NCI-H524 treated with DMSO at 0.1 percent for 48 hours (cell line): Measurements from ENCODE around the gene ALOXE3.
A peak's percentile ranks its signal among the peaks of the same experiment; 100 is the strongest.

Experiments used
- DNase-seq: peaks from one replicate; lab custom pipeline; 2025; lab: John Stamatoyannopoulos, UW

Gene ALOXE3

DNA sequence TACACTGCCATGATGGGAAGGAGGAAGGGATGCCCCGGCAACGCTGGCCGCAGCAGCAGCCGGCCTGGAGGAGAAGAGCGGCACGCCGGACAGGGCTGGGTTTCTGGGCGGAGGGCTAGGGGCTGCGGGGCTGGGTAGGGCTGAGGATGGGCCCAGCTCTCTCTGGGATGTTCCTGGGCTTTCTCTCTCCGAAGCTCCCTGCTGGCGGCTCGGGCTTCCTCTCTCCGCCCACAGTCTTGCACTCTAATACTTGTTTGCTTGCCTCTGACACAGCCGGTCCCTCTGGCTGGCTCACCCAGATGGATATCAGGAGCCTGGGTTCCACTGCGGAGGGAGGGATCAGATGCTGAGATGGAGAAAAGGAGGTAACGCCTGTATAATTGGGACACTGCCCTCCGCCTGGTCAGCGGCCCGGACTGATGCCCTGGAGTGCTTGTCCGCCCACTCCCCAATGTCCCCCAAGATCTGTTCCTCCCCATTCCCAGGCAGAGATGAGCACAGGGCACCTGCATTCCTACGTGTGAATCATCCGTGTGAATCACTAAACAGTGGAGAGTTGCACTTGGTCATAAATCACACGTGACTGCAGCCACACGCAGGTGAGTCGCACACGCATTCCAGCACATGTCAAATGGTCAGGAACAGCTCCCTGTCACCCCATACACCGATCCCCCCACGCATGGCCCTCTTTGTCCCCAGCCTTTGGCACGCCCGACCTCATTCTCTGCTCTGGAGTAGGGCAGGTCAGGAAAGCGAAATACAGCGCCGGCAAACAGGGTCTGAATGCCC lies at the start of gene ALOXE3:
Gene ALOXE3 (minus strand): TSS at position 535 of the 789 bp plus-strand sequence. CDS start 524 bp downstream, at position 11.
- DNase-seq: no peak

DNA sequence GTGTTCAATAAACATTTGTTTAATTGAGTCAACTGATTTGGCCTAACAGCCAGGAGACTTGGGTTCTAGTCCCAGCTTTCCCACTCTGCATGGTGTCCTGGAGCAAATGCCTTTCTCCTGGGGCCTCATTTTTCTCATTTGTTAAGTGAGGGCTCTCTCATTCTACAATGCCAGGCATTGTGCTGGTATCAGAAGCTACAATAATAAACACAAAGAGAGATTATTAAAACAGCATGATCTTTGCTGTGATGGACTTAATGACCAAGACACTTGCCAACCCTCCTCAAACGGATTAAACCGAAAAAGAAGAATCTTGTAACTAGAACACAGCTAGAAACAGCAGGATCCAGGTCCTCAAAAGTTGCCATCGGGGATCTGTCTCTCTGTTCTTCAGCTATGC lies 49.2 kb upstream of the ALOXE3 start:
- DNase-seq: no peak

DNA sequence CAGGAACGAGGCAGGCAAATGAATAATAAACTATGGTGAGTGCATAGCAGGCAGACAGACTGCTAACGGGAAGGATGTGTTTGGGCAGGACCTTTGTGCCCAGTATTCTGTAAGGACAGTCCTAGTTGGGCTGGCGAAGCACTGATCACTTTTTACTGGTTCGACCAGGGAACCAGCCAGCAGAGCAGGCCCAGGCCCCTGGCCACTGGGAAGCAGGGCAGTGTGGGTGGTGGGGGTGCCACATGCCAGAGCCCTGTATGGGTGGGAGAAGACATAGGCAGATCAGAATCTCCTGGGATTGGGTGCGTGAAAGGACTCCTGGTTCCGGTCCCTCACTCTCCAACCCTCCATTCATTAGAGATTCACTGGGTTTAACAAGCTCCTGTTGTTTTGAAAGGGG lies 48.4 kb upstream of the ALOXE3 start:
- DNase-seq: no peak

DNA sequence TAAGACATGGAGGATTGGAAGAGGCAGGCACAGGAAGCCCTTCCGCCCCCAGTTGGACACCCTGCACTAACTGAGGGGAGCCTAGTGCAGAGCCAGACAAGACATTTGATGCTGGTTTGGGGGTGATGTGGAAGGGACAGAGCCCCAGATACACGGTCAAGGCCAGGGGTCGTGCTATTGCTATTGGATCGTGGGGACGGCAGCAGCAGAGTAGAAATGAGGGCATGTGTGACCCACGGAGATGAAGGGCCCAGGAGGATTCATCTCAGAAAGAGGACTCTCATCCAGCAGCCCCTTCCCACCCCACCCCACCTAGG lies 46.5 kb upstream of the ALOXE3 start:
- no peak for DNase-seq

DNA sequence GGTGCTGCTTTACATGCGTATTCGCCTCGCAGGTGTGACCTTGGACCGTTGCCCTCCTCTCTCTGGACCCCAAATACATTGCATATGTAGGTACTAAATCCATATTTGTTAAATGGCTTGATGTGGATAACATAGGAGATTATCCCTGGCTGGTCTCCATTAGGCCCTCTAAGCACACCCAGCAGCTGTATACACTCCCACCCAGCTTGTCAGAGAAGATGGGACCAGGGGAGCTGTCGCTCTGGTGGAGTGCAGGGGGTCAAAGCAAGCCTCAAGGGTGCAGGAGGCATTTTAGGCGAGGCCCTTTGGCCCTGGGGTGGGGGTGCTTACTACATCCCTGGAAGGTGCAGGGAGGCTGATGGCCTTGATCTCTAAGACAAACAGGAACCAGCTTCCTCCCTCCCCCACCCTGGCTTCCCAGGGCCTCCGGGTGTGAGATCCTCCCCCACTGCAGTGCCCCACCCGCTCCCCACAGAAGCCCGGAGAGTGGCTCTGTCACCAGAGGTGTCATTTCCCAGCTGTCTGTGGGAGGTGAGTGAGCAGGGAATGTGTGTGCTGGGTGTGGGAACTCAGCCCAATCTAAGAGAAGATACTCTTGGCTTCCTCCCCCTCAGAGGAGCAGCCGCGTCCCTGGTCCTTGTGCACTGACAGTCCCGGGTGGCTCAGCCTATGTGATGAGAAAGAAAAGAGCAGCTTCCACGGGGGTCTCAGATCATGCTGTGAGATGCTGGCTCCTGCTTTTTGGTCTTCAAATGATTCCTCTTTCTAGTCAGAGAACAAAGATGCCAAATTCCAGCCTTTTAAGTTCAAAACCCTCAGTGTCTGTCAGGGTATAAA lies 45.9 kb upstream of the ALOXE3 start:
- DNase-seq: no peak

DNA sequence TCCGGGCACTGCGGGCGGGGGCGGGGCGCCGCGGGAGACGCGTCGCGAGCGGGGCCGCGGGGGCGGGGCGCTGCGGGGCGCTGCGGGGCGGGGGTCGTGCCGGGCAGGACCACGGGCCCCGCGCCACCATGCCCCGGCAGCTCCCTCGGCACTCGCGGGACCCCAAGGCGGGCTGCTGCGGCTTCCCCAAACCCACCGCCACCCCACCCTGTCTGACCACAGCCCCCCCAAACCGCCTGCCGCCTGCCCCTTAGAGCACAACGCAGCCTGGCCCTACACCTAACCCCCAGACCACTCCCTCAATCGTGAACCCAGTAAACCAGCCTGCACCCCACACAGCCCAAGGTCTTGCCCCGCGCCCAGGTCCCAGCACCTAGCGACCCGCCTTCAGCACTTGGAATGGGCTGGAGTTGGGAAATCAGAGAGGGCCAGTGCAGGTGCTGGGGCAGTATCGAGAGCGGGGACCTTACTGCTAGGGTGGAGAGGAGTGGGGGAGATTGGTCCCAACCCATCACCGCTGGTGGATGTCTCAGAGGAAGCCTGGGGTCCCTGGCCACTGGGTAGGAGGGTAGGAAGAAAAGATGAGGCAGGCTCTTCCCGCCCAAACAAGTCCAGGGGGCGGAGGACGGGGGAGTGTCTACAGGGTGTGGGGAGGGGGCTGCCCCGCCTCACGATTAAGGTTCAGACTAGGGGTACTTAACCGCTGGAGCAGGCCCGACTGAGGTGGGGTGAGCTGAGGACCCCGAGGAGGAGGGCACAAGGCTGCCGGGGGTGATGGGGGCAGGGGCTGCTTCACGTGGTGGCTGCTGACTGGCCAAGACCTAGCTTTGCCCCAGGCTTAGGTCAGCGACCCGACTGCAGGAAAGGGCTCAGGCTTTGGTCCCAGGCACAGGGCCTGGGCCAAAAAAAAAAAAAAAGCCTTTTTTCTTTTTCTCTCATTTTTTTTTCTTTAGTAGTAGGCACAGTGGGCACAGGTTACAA lies 45.0 kb upstream of the ALOXE3 start:
- DNase-seq: no peak

DNA sequence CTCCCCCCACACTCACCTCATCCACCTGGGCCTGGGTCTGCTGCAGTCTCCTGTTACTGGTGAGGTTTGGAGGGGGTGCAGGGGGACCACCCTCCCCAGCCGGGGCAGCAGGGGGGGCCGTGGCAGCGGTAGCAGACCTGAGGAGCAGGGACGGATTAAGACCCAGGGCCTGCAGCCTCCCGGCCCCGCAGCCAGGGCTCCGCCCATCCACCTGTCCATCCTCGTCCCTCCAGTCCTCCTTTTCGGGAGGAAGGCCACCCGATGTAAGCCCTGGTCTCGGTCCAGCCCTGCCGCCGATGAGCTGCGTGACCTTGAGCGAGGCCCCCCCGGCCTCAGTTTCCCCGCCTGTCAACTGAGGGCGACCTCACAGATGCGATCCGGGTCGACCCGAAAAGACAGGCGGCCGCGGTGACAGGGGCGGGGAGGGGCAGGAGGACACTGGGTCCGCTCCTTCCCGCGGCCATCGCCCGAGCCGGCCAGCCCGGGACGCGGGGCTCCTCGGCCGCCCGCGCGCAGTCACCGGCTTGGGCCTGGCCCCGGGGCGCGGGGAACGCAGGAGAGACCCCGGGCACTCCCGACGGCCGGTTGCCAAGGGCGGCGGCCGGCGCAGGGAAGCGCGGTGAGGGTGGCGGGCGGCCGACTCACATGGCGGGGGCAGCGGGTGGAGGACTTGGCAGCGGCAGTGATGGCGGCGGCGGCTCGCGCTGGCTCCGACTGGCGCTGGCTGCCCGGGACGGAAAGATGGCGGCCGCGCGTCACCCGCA lies 44.1 kb upstream of the ALOXE3 start, which contains the start of gene VAMP2:
Gene VAMP2 (minus strand): TSS at position 716 of the 764 bp plus-strand sequence. CDS start 69 bp downstream, at position 647.
- no peak for DNase-seq

DNA sequence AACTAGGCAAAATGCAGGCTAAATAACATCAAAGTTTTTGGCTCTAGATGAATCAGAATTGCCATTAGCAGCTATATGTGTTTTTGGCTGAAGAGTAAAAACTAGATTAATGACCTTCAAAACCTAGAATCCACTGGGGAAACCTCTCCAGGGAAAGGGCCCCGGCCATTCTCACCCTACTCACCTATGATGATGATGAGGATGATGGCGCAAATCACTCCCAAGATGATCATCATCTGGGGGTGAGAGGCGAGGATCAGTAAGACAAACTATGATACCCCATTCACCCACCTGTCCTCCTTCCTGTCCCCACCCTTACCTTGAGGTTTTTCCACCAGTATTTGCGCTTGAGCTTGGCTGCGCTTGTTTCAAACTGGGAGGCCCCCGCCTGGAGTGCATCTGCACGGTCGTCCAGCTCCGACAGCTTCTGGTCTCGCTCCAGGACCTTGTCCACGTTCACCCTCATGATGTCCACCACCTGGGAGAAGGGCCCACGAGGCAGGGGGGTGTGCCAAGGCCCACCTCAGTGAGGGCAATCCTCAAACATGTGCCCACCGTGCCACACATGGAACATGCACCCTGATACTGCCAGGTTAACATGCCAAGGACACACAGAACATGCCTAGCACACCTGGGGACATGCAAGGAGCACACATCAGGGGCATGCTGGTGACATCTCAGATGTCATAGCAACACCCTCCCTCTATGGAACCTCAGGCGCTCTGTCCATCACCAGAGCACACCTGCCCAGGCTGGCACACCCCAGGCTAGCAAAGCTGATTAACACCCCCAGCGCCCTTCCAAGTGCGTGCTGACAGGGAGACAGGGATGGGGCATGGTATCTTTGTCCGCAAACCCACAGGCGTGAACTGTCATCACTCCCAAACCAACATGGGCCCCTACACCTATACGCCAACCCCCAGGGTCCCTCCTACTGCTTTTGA lies 43.2 kb upstream of the ALOXE3 start:
- no peak for DNase-seq

DNA sequence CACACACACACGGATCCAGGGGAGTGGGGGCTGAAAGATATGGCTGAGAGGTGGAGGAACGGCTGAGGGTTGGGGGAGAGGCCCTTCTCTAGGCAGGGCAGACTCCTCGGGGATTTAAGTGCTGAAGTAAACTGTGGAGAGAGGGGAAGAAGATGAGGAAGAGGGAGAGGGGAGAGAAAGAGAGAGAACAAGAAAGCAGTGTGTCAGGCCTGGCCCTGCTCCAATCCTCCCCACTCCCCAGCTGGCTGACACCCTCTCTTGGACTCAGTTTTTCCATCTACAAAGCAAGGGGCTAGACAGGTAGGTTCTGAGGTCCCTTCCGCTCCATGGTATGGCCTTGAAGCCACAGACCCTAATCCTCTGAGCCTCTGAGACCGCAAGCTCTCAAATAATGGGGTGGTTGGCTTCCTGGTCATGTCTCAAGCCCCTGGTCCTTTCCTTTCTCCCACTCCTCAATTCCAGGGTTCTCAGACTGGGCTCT lies 42.5 kb upstream of the ALOXE3 start:
- no peak for DNase-seq

DNA sequence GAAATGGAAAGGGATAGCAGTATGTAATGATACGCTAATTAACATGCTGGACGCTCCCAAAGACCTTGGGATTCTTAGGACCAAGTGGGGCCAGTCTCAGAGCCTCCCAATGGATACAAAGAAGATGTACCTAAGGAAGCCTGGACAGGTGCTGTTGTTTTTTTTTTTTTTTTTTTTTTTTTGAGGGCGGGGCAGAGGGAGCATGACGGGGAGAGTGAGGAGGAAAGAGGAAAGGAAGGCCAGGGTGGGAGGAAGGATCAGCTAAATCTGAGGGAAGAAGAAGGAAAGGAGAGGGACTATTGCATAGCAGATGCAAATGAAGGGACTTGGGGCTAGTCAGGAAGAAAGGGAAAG lies 41.9 kb upstream of the ALOXE3 start:
- no peak for DNase-seq

DNA sequence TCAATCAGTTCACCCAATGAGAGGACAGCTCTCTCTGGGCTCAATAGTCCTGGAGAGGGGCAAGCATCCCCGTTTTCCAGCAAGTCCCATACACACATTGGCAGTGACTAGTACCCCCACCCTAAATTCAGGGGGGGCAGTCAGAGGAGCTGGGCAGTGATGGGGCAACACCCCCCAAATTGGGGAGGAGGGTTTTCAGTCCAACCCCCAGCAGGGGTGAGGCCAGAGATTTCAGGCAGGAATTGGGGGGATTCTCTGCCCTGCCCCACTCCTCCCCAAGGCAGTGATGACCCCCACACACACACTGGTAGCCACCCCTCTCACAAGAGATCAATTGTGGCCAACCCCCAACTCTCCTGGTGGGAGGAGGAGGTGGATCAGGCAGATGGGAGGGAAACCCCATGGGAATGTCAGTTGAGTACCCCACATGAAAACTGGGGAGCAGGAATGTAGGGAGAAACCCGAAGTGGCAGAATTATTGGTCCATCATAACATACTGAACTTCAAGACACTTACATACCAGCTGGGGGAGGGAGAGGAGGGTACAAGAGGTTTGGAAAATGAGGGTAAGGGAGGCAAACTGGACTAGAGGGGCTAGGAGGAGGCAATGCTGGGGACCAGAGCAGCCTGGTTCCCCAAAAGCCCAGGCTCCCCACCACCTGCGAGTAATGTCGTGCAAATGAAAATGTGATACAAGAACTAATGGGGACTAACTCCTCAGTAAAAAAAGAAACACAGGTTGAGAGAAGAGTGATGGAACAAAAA lies 41.3 kb upstream of the ALOXE3 start:
- DNase-seq: no peak

DNA sequence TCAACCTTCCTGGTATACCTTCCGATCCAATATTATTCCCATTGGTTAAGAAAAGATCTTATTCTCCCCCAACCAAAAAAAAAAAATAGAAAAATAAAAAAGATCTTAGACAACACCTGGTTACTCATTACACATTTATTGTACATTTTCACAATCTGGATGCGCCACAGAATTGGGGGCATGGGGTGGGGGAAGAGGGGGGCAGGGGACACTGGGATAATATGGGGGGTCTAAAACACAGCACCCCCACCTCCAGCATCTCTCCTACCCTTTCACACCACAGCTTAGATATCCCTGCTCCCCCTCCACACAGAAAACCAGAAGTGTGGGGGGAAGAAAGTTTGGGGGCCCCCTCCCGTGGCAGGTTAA lies 40.7 kb upstream of the ALOXE3 start:
- DNase-seq: no peak

DNA sequence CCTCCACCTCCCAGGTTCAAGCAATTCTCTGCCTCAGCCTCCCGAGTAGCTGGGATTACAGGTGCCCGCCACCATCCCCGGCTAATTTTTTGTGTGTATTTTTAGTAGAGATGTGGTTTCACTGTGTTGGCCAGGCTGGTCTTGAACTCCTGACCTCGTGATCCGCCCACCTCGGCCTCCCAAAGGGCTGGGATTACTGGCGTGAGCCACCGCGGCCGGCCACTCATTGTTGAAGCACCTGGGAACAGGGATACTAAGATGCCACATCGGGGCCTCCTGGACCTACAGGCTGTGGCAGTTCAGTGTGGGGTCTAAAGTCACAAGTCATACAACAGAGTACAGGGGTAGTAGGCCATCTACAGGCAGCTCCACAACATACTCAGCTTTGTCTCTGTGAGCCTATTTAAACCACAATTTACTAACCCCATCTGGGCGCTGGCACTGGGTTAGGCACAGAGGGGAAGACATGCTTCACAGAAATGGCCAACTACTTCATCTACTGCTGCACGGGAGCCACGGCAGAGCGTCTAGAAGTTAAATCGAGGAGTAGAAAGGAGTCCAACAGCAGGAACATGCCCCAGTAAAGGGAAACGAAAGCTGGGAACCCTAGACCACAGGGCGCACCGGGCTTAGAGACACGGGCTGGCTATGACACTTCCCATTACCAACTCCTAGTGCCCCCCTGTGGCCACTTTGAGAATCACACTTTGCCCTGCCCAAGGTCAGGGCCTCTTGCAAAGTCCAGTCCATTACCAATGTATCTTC lies 40.1 kb upstream of the ALOXE3 start:
- no peak for DNase-seq

DNA sequence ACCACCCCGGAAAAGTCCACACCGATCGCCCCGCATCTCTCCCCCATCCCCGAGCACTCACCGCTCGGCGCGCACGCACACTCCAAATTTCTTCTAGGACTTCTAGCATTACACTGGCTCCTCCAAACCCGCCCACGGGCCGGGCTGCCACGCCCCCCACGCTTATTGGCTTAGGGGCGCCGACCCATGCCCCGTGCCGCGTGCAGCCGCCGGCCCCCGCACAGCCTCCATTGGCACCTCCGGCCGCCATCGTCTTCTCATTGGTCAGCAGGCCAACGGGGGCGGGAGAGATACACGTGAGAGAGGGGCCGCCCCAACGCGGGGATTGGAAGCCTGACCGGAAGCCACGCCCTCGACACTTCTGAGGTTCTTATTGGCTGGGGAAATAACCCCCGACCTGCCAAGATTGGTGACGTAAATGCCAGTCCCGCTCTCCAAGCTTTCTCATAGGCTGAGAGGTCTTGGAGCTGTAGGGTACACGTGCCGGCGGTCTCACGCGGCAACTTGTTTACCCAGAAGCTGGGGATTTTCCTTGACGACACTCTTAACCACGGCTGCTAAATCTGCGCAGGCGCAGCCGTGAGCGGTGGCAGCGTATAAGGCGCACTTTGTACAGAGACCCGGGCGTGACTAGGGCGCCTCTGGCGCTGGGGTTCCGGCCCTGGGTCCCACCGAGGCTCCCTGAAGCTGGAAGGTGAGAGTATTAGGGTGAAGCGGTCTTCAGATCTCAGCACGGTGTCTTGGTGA lies 38.1 kb upstream of the ALOXE3 start:
- DNase-seq: peak; percentile 75

DNA sequence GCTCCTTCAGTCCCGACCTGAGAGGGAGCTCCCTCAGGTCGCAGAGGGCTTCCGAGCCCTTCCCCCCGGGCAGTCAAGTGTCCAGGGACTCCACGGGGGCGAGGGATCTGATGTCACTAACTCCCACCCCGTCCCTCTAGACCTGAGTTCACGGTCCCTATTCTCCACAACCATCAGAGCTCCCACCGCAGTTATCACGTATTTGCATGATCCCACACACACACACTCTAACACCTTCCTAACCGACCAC lies 37.6 kb upstream of the ALOXE3 start:
- no peak for DNase-seq

DNA sequence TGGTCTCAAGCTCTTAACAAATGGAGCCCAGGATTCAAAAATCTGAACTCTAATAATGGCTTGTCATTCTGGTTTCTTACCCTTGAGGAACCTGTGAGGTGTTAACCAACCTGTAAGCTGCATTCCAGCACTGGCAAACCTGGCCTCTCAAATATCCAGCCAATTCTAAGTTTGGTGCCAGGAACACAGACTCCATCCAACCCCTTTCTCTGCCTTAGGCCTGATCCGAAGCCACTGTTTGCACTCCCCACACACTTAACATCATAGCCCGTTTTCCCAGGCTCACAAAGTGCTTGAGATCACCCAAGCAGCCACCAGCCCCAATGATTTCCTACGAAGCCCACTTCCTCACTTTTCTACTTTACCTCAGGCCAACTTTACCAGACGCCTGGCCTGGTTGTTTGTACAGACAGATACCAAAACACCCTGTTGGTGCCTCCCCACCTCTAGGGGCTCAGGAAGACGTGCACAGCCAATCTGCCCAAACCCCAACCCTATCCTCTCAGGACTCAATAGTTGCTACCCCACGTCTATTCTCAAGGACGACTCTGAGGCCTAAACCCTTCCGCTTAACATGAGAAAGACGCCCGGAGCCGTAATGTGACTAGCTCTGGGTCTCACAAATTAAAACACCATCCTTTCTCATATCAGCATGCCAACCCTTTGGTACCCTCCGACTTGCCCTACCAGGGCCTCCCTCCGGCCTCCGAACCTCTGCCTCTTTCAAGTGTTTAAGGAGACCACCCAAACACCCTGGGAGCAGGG lies 37.1 kb upstream of the ALOXE3 start:
- DNase-seq: no peak

DNA sequence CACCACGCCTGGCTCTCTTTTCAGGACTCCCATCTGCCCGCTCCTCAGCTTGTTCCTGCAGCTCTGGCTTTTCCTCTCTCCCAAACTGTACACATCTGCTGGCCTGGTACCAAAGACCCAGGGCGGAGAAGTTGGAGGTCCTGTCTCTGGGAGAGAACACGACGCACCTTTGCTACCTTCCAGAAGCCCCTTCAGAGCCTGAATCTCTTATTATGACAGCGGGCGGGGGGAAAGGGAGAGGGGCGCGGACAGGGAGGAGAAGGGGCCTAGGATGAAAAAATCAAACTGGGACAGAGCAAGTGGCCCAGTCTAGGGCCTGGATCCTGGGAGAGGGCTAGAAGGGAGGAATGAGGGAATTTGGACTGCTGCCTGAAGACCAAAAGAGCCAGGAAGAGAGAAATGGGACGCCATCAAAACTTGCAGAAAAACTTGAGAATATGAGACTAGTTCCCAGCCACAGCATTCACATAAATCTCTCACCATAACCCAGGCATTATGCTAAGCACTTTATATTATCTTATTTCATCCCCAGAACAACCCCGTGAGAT lies 36.4 kb upstream of the ALOXE3 start:
- DNase-seq: no peak
